ENCODE results near the gene CCBE1. TPM values are rescaled to one million over a fixed set of nuclear protein-coding genes. Genes with fewer than 3 reads are reported as not detected.
"Not testable (repeated sequence)": the region's sequence is repeated elsewhere in the genome, so short reads cannot be mapped to it uniquely, and the experiment has no call there.

CCBE1 gene
- total RNA-seq, 4 donors from 2014 or later = 2.2 to 7.7 (median 4.1) TPM

DNA sequence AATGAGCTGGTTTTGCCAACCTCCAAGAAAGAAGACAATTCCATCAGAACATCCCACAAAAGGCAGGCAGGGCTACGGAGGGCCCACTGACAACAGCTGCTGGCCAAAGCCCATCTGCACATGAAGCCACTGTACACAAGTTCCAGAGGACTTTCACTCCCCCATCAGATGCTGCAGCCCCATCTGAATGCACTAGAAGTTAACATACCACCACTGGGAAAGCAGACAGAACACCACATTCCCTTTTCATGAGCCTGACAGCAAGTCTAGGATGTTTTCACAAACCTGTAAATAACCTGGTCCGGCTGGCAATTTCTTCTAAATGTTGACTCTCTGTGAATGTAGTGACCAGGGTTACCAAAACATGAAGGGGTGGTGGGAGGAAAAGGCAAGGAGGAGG, 41.5 kb downstream of the CCBE1 start:
- no peak for TF ChIP-seq POLR2A (IDR thresholded peaks at IDR 0.05)
- TF ChIP-seq EP300 (IDR thresholded peaks at IDR 0.05) = no peak
- TF ChIP-seq, protein P1, sequence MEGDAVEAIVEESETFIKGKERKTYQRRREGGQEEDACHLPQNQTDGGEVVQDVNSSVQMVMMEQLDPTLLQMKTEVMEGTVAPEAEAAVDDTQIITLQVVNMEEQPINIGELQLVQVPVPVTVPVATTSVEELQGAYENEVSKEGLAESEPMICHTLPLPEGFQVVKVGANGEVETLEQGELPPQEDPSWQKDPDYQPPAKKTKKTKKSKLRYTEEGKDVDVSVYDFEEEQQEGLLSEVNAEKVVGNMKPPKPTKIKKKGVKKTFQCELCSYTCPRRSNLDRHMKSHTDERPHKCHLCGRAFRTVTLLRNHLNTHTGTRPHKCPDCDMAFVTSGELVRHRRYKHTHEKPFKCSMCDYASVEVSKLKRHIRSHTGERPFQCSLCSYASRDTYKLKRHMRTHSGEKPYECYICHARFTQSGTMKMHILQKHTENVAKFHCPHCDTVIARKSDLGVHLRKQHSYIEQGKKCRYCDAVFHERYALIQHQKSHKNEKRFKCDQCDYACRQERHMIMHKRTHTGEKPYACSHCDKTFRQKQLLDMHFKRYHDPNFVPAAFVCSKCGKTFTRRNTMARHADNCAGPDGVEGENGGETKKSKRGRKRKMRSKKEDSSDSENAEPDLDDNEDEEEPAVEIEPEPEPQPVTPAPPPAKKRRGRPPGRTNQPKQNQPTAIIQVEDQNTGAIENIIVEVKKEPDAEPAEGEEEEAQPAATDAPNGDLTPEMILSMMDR (IDR thresholded peaks at IDR 0.05) = no peak
- TF ChIP-seq POLR2AphosphoS5 (IDR thresholded peaks at IDR 0.05) = no peak
- ATAC-seq = no peak
- Histone ChIP-seq H3K27me3 (no peaks in the 10 kb centered on the region), H3K4me1 (peaks cover 0 to 16% (median 7%) of the 10 kb centered on the region in 3 donors), H3K27ac (peak overlapping the region in 2 of 4 donors; percentile 23 to 53), H3K9me3 (no peaks in the 10 kb centered on the region), H3K4me3 (no peak overlapping the region), H3K36me3 (no peaks in the 10 kb centered on the region)
- 40 to 78% methylated on average over 1 of the region's 2 CpGs for WGBS, 2 donors (ENCODE audit: low coverage in 1 of 2)

DNA sequence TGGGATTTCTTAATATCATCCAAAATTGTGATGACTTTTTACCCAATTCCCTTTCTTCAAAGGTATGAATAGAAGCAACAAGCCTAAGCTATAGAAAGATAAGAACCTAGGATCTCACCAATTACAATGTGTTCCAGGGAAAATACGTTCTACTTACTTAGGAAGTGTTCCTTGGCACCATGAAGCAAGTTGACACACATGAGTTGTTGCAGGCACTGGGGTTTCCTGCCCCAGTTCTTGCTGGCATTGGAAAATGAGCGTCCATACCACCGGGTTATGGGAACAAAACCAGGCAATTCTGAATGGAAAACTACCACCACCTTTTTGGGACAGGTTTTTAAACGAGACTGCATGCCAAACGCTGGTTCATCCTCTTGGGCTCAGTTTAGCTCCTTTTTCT, 46.2 kb downstream of the CCBE1 start:
- peaks cover 0 to 16% (median 7%) of the 10 kb centered on the region in 3 donors for H3K4me1 ChIP-seq

DNA sequence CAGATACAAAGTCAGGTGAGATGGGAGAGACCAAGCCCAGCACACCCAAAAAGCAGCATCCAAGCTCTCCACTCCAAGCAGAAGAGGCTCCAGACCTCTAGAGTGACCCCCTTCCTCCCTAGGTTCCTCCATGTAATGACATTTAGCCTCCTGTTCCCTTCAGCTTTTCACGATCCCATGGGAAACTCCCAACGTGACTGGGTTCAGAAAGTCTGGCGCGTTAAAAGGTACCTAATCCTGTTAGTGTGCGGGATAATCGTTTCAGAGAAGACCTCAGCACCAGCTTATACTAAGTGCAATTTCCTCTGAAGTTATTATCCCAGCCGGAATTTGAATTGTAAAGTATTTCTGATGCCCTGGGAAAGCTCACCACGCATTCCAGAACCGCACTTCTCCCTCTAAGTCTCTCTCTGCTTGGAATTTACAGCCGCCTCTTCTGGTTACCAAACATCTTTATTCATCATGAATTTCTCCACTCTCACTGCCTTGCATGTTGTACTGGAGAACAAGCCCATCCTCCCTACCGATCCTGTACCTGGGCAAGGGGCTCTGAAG, 46.9 kb downstream of the CCBE1 start:
- Histone ChIP-seq H3K4me1 (peaks cover 0 to 16% (median 7%) of the 10 kb centered on the region in 3 donors), H3K27ac (no peak overlapping the region)

More for the DNA sequence above, 46.2 kb downstream of the CCBE1 start:
- 83 to 91% methylated on average over 5 of the region's 5 CpGs for WGBS, 2 donors (ENCODE audit: low coverage in 1 of 2)
- Histone ChIP-seq H3K27ac (no peak overlapping the region), H3K4me3 (no peak overlapping the region), H3K27me3 (no peaks in the 10 kb centered on the region), H3K36me3 (no peaks in the 10 kb centered on the region), H3K9me3 (no peaks in the 10 kb centered on the region)
- ATAC-seq = no peak
- no peak for TF ChIP-seq EP300 (IDR thresholded peaks at IDR 0.05)
- no peak for TF ChIP-seq POLR2A (IDR thresholded peaks at IDR 0.05)
- TF ChIP-seq, protein P1 (IDR thresholded peaks at IDR 0.05) = no peak
- no peak for TF ChIP-seq POLR2AphosphoS5 (IDR thresholded peaks at IDR 0.05)

DNA sequence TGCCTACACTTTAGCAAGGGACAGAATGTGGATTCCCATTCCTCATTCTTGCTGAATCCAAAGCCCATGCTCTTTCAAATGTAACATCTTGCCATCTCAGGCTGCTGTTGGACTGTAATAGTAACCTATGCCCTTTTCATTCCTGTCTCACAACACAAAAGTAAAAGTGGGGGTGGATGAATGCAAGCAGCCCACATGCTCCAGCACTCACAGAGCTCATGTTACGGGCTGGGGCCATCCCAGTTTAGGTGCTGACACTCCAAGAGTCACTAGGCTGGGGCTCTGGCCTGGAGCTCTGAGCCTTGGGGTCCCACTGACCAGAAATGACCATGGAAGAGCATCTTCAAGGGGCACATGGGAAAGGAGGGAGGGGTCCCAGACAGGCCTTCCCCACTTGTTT, 47.6 kb downstream of the CCBE1 start:
- TF ChIP-seq POLR2A (IDR thresholded peaks at IDR 0.05) = no peak
- TF ChIP-seq POLR2AphosphoS5 (IDR thresholded peaks at IDR 0.05) = no peak
- no peak for TF ChIP-seq EP300 (IDR thresholded peaks at IDR 0.05)
- TF ChIP-seq, protein P1 (IDR thresholded peaks at IDR 0.05) = no peak
- H3K36me3 ChIP-seq = no peaks in the 10 kb centered on the region
- no peak overlapping the region for H3K27ac ChIP-seq
- H3K27me3 ChIP-seq = no peaks in the 10 kb centered on the region
- peaks cover 0 to 16% (median 7%) of the 10 kb centered on the region in 3 donors for H3K4me1 ChIP-seq
- no CpG with 5 or more reads among the region's 1 CpG for WGBS, 2 donors (ENCODE audit: low coverage in 1 of 2)
- no peak for ATAC-seq
- H3K9me3 ChIP-seq = no peaks in the 10 kb centered on the region
- no peak overlapping the region for H3K4me3 ChIP-seq

More for the DNA sequence above, 46.9 kb downstream of the CCBE1 start:
- WGBS, 2 donors (ENCODE audit: low coverage in 1 of 2) = 72 to 89% methylated on average over 6 to 8 of the region's 11 CpGs
- no peak overlapping the region for H3K4me3 ChIP-seq
- no peak for ATAC-seq
- TF ChIP-seq POLR2A (IDR thresholded peaks at IDR 0.05) (no peak), EP300 (IDR thresholded peaks at IDR 0.05) (no peak)
- TF ChIP-seq, protein P1 (IDR thresholded peaks at IDR 0.05) = no peak
- no peaks in the 10 kb centered on the region for H3K27me3 ChIP-seq
- no peaks in the 10 kb centered on the region for H3K36me3 ChIP-seq
- no peaks in the 10 kb centered on the region for H3K9me3 ChIP-seq

DNA sequence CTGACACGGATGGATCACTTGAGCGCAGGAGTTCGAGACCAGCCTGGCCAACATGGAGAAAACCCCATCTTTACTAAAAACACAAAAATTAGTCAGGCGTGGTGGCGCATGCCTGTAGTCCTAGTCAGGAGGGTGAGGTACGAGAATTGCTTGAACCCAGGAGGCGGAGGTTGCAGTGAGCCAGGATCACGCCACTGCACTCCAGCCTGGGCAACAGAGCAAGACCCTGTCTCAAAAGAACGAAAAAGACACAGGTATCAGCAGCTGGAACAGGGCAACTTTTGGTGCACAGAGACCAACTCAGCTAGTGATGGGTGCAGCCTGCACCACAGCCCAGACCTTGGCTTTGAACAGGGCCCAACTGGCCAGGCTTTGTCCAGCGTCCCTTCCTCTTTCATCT, 48.8 kb downstream of the CCBE1 start:
- not testable (repeated sequence) for H3K4me1 ChIP-seq, H3K27ac ChIP-seq
- 92 to 93% methylated on average over 4 to 8 of the region's 10 CpGs for WGBS, 2 donors (ENCODE audit: low coverage in 1 of 2)

More for the DNA sequence above, 48.8 kb downstream of the CCBE1 start:
- H3K9me3 ChIP-seq, H3K4me3 ChIP-seq, H3K36me3 ChIP-seq, ATAC-seq, H3K27me3 ChIP-seq: not testable (repeated sequence)
